ENCODE measurements around the gene SH2D1B.
A peak's percentile ranks its signal among the peaks of the same experiment; 100 is the strongest.
"Not testable (repeated sequence)": the region's sequence is repeated elsewhere in the genome, so short reads cannot be mapped to it uniquely, and the experiment has no call there.

SH2D1B gene

DNA sequence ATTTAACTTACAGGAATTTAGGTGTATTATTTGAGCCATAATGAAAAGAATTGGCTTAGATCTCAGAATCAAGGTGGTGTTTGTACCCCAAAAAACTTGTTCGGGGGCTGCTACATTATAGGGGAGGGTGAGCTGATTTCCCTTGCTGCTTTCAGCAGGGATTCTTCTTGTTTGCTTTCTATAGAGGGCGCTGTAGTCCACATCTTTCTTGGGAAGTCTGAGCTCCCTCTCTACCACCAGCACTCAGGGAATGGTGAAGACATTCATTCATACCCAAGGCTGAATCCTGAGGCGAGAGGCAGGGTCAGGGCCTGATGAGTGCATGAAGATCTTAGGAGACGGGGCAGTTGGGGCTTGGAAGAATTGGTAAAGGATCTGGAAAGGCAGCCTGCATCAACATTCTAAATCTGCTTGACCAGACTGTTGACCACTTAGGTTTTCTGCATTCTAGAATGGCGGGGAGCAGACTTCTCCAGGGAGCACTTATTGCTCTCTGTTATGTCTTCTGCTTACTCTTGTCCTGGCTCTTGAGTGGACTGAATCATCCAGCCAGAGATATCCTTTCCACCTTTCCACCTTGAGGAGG is 54.2 kb downstream of the SH2D1B start:
- no peak for DNase-seq (ENCODE audit: low read depth, low spot score)

DNA sequence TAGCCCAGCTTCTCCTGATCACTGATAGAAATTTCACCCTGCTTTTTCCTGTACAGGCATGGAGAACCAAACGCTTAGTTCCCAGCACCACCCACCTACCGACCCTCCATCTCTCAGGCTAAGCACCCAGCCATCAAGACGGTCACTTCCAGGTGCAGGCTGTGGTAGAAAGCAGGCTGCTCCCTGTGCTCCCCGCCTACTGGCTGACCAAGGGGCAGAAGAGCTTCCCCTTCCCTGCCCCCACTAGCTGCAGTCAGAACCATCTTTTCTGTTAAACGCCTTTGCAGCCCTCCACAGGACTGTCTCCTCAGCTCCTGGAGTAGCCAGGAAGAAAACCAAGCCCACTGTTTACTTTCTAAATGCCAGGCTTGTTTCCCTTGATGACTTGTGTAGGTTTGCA is 58.2 kb downstream of the SH2D1B start:
- no peak overlapping the region for H3K4me3 ChIP-seq (ENCODE audit: low read depth, low read length)
- no peak for DNase-seq (ENCODE audit: low read depth, low spot score)
- ChIA-PET POLR2A (no interaction called here), CTCF (no interaction called here)
- TF ChIP-seq, protein P1, sequence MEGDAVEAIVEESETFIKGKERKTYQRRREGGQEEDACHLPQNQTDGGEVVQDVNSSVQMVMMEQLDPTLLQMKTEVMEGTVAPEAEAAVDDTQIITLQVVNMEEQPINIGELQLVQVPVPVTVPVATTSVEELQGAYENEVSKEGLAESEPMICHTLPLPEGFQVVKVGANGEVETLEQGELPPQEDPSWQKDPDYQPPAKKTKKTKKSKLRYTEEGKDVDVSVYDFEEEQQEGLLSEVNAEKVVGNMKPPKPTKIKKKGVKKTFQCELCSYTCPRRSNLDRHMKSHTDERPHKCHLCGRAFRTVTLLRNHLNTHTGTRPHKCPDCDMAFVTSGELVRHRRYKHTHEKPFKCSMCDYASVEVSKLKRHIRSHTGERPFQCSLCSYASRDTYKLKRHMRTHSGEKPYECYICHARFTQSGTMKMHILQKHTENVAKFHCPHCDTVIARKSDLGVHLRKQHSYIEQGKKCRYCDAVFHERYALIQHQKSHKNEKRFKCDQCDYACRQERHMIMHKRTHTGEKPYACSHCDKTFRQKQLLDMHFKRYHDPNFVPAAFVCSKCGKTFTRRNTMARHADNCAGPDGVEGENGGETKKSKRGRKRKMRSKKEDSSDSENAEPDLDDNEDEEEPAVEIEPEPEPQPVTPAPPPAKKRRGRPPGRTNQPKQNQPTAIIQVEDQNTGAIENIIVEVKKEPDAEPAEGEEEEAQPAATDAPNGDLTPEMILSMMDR (IDR thresholded peaks at IDR 0.05; ENCODE audit: insufficient read depth, low read length, missing control alignments), result no peak

More for the DNA sequence above, 54.2 kb downstream of the SH2D1B start:
- ChIA-PET POLR2A (no interaction called here), CTCF (interaction anchor here (0.7 to 3.0 kb wide), 14 partner anchors 8 to 492 kb away, joined by 3 to 14 read pairs (median 4); no protein-coding TSS in a partner anchor)
- TF ChIP-seq, protein P1 (IDR thresholded peaks at IDR 0.05; ENCODE audit: insufficient read depth, low read length, missing control alignments), result no peak
- no peak overlapping the region for H3K4me3 ChIP-seq (ENCODE audit: low read depth, low read length)

DNA sequence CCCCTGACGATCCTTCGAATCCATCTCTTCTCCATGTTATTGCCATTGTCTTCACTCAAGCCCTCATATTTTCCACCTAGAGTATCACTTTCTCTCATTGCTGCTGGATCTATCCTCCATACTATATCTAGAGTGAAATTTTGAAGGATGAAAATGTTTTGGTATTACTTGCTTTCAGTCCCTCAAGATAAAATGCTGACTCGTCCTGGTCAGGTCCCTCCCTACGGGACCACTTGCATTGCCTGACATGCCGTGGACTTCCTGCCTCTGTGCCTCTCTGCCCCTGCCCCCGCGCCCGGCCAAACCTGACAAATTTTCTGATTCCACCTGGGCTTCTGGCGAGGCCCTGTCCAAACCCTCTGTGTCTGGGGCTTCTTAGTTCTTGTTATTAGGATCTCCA is 58.9 kb downstream of the SH2D1B start:
- no peak for DNase-seq (ENCODE audit: low read depth, low spot score)
- no peak overlapping the region for H3K4me3 ChIP-seq (ENCODE audit: low read depth, low read length)
- TF ChIP-seq, protein P1 (IDR thresholded peaks at IDR 0.05; ENCODE audit: insufficient read depth, low read length, missing control alignments), result no peak
- CTCF ChIA-PET, result no interaction called here
- POLR2A ChIA-PET, result no interaction called here

DNA sequence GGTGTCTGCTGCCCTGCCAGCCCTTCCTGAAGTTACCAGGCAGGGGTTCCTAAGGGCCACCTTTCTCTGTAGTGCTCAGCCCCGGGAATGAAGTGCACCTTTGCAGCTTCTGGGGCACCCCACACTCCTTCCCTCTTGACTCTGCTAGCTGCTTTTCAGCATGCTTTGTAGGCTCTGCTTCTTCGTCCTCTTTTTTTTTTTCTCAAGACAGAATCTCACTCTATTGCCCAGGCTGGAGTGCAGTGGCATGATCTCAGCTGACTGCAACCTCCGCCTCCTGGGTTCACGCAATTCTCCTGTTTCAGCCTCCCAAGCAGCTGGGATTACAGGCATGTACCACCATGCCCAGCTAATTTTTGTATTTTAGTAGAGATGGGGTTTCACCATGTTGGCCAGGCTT is 60.1 kb downstream of the SH2D1B start:
- CTCF ChIA-PET; POLR2A ChIA-PET; H3K4me3 ChIP-seq (ENCODE audit: low read depth, low read length); DNase-seq (ENCODE audit: low read depth, low spot score): not testable (repeated sequence)

DNA sequence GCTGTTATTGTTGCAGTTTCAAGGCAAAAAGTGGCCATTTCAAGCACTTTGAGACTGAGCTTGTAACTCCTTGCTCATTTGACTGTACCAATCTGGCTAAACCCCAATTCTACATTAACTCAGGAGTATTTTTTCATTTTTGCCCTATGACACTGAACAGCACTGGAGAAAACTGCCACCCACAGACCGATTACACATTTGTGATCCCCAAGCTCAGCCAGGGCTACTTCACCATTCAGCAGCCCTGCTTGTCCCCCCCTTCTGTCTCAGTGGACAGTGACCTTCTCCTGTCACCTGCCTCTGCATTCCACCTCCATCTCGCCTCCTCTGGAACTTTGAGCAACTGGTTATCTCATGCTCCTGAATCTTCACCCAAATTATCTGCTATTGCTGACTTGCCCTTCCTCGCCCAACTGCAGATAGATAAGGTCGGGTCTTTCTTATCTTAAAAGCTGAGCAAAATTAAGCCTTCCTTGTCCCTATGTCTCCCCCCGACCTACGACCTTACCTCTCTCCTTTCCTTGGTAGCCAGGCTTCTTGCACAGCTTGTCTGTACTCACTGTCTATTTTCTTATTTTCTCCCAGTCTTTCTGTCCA is 60.6 kb downstream of the SH2D1B start:
- DNase-seq (ENCODE audit: low read depth, low spot score), result no peak
- ChIA-PET CTCF (interaction anchor here (1.0 kb wide), 1 partner anchor 41 kb away, joined by 3 read pairs; no protein-coding TSS in a partner anchor), POLR2A (no interaction called here)
- H3K4me3 ChIP-seq (ENCODE audit: low read depth, low read length), result no peak overlapping the region
- TF ChIP-seq, protein P1 (IDR thresholded peaks at IDR 0.05; ENCODE audit: insufficient read depth, low read length, missing control alignments), result no peak

DNA sequence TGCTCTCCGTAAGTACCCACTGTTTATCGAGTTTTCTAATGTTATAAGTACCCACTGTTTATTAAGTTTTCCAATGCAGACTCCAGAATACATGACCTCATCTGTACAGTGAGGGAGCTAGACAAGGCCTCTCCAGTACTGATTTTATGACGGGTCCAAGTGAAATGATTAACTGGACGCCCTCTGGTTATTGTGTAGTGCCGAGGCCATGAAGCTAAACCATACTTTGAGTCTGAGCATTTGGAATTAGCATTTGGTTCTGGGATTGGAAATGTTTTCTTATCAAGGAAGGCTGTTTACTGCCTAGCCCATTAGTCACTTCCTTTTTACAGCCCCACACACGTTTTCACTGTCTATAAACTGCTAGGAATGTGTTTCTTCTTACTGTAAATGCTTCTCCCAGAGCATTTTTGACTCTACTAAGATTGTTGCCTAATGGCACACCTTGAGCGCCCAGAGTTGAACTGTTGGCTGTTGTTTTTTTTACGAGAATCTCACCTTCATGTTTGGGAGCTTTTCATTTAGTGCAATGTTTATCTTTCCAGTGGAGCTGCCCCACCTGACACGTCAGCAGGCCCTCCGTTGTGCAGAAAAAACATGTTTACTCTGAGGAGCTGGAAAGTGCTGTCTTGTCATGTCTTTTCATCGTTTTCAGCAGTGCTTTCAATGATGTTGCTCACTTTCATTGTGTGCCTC is 62.2 kb downstream of the SH2D1B start:
- DNase-seq (ENCODE audit: low read depth, low spot score), result peak; percentile 52
- no peak overlapping the region for H3K4me3 ChIP-seq (ENCODE audit: low read depth, low read length)
- ChIA-PET POLR2A (no interaction called here), CTCF (interaction anchor here (1.0 to 1.3 kb wide), 3 partner anchors 8 to 293 kb away, joined by 3 to 4 read pairs (median 3); no protein-coding TSS in a partner anchor)
- TF ChIP-seq, protein P1 (IDR thresholded peaks at IDR 0.05; ENCODE audit: insufficient read depth, low read length, missing control alignments), result no peak
